ENCODE data around the gene SPINK4. TPM values are rescaled to one million over a fixed set of nuclear protein-coding genes. Genes with fewer than 3 reads are reported as not detected.

Gene SPINK4
- total and polyA plus RNA-seq, 2 donors (not counting 1 experiment from before 2014, with no cell fraction given): not detected

DNA sequence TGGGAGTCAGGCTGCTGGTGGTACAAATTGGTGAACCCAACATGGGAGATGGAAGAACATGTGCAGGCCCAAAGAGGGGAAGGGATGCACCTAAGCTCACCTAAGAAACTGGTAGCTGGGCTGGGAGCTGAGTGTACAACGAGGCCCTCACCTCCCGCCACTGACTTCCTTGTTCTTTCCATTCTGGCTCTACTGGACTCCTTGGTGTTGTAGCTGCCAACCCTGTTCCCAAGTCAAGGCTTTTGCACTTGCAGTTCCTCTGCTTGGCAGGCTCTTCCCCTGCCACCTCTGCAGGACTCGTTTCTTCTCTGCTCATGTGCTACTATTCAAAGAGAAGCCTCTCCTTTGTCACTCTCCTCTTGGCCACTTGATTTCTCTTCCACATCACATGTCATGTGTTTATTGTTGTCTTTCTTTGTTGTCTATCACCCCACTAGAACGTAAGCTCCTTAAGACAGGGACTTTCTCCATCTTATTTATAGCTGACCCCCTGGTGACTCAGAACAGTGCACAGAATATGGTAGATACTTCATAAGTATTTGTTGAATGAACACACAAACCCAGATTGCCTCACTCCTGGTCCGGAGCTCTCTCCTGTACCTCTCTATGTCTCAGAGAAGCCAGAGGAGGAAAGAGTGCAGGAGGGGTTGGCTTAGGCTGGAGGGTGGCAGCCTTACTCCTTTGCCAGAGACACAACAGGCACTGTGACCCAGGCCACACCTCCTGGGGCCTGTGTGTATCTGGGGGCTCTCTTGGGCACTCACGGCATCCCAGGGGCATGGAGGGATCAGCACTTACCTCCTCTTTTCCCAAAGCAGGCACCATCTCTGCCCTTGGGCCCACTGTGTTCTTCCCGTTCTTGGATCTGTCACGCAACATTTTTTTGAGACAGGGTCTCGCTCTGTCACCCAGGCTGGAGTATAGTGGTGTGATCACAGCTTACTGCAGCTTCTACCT lies 5.2 kb upstream of the SPINK4 start:
- intact Hi-C loops (cut with micrococcal nuclease): no loop called here
- ChIA-PET CTCF (interaction anchor here (1.9 kb wide), 1 partner anchor 8 kb away, joined by 10 read pairs; no protein-coding TSS in a partner anchor), POLR2A (no interaction called here)
- H3K4me1 ChIP-seq (ENCODE audit: control insufficient read depth in 2 of 2, insufficient read depth in 2 of 2, low read length in 2 of 2): no peaks in the 10 kb centered on the region
- H3K9me3 ChIP-seq (ENCODE audit: control extremely low read depth in 1 of 3, control insufficient read depth in 2 of 3, insufficient read depth in 1 of 3, low read length in 2 of 3): no peaks in the 10 kb centered on the region
- 82% methylated on average over 4 of the region's 9 CpGs for WGBS (ENCODE audit: insufficient coverage)
- H2AFZ ChIP-seq (ENCODE audit: insufficient read depth, low read depth, low read length, poor library complexity, severe bottlenecking): no peak overlapping the region
- H3K79me2 ChIP-seq (ENCODE audit: control insufficient read depth, insufficient read depth, low read length): no peaks in the 10 kb centered on the region
- H3K27me3 Mint-ChIP-seq: peaks cover 13% of the 10 kb centered on the region
- no peak overlapping the region for H3K4me3 ChIP-seq (ENCODE audit: control extremely low read depth in 1 of 5, extremely low read depth in 1 of 5, insufficient read depth in 1 of 5, low read depth in 2 of 5, low read length in 4 of 5)
- no peak overlapping the region for H3K27ac ChIP-seq (ENCODE audit: low read length in 2 of 2)
- H3K27ac Mint-ChIP-seq: no peak overlapping the region
- H3K4me3 Mint-ChIP-seq: no peak overlapping the region
- H3K36me3 ChIP-seq (replicated peaks in 1 of 2; ENCODE audit: control extremely low read depth in 1 of 2, control insufficient read depth in 1 of 2, extremely low read depth in 1 of 2, insufficient read depth in 2 of 2, low read length in 1 of 2): no peaks in the 10 kb centered on the region
- TF ChIP-seq EZH2 (IDR thresholded peaks at IDR 0.05; ENCODE audit: borderline replicate concordance, insufficient read depth, low read depth, low read length, poor library complexity, severe bottlenecking) (no peak), CTCF (IDR thresholded peaks at IDR 0.05) (no peak)
- H3K4me2 ChIP-seq (replicated peaks; ENCODE audit: low read depth, low read length, poor library complexity, severe bottlenecking): no peak overlapping the region
- no peaks in the 10 kb centered on the region for H4K20me1 ChIP-seq (ENCODE audit: control insufficient read depth, insufficient read depth, low read length, poor library complexity, severe bottlenecking)
- peaks cover 0 to 8% (median 0%) of the 10 kb centered on the region in 4 experiments for H3K27me3 ChIP-seq (replicated peaks in 1 of 4; ENCODE audit: control extremely low read depth in 1 of 4, control insufficient read depth in 3 of 4, insufficient read depth in 4 of 4, low read length in 3 of 4)
- no peaks in the 10 kb centered on the region for H3K4me1 Mint-ChIP-seq
- ATAC-seq (ENCODE audit: low read depth) (no peak), DNase-seq (no peak)
- no peaks in the 10 kb centered on the region for H3K9me3 Mint-ChIP-seq (ENCODE audit: insufficient read depth)
- H3K9ac ChIP-seq (ENCODE audit: low read length): no peak overlapping the region

DNA sequence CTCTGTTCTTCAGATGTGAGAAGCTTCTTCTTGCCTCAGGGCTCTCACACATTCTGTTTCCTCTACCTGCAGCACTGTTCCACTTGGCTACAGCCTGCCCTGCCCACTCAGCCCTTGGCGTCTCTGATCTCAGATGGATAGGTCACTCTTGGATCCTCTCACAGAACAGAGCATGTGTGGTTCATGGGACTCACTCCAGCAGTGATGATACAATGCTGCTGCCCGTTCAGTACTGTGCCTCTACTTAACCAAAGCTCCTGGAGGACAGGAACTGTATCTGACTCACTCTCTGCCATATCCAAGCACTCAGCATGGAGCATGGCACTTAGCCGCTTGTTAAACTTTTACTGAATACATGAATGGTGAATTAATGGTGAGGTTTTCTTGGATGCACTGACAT lies 3.4 kb upstream of the SPINK4 start:
- H3K4me3 ChIP-seq (ENCODE audit: control extremely low read depth in 1 of 5, extremely low read depth in 1 of 5, insufficient read depth in 1 of 5, low read depth in 2 of 5, low read length in 4 of 5): no peak overlapping the region
- peaks cover 13% of the 10 kb centered on the region for H3K27me3 Mint-ChIP-seq
- H3K4me1 ChIP-seq (ENCODE audit: control insufficient read depth in 2 of 2, insufficient read depth in 2 of 2, low read length in 2 of 2): no peaks in the 10 kb centered on the region
- ChIA-PET POLR2A (no interaction called here), CTCF (interaction anchor here (1.7 kb wide), 1 partner anchor 10 kb away, joined by 7 read pairs; no protein-coding TSS in a partner anchor)
- ATAC-seq (ENCODE audit: low read depth) (no peak), DNase-seq (no peak)
- H3K79me2 ChIP-seq (ENCODE audit: control insufficient read depth, insufficient read depth, low read length): no peaks in the 10 kb centered on the region
- no peak overlapping the region for H2AFZ ChIP-seq (ENCODE audit: insufficient read depth, low read depth, low read length, poor library complexity, severe bottlenecking)
- no peak overlapping the region for H3K4me2 ChIP-seq (replicated peaks; ENCODE audit: low read depth, low read length, poor library complexity, severe bottlenecking)
- no peak overlapping the region for H3K9ac ChIP-seq (ENCODE audit: low read length)
- H3K9me3 Mint-ChIP-seq (ENCODE audit: insufficient read depth): no peaks in the 10 kb centered on the region
- intact Hi-C loops (cut with micrococcal nuclease): no loop called here
- H3K4me1 Mint-ChIP-seq: no peaks in the 10 kb centered on the region
- H3K36me3 ChIP-seq (replicated peaks in 1 of 2; ENCODE audit: control extremely low read depth in 1 of 2, control insufficient read depth in 1 of 2, extremely low read depth in 1 of 2, insufficient read depth in 2 of 2, low read length in 1 of 2): no peaks in the 10 kb centered on the region
- TF ChIP-seq CTCF (IDR thresholded peaks at IDR 0.05): no peak
- H3K4me3 Mint-ChIP-seq: no peak overlapping the region
- no peak overlapping the region for H3K27ac Mint-ChIP-seq
- 86% methylated on average over 2 of the region's 3 CpGs for WGBS (ENCODE audit: insufficient coverage)
- no peaks in the 10 kb centered on the region for H3K9me3 ChIP-seq (ENCODE audit: control extremely low read depth in 1 of 3, control insufficient read depth in 2 of 3, insufficient read depth in 1 of 3, low read length in 2 of 3)
- H3K27me3 ChIP-seq (replicated peaks in 1 of 4; ENCODE audit: control extremely low read depth in 1 of 4, control insufficient read depth in 3 of 4, insufficient read depth in 4 of 4, low read length in 3 of 4): peaks cover 0 to 8% (median 0%) of the 10 kb centered on the region in 4 experiments
- no peak overlapping the region for H3K27ac ChIP-seq (ENCODE audit: low read length in 2 of 2)
- no peaks in the 10 kb centered on the region for H4K20me1 ChIP-seq (ENCODE audit: control insufficient read depth, insufficient read depth, low read length, poor library complexity, severe bottlenecking)
